ACC112 (cell line): ENCODE measurements around the gene SNX33.
"Not testable (repeated sequence)": the region's sequence is repeated elsewhere in the genome, so short reads cannot be mapped to it uniquely, and the experiment has no call there.

Experiments
- H2AFZ ChIP-seq: fragments of 200-600 bp; sonication (generic); one replicate; pipeline ENCODE4 v1.6.0; 2017; ENCODE audit warnings: antibody characterized with exemption, low read length; ENCODE audit not compliant: unreplicated experiment
- H3K27ac ChIP-seq: fragments of 200-600 bp; sonication (generic); 2 replicates; pipeline ENCODE4 v1.5.1; 2014; ENCODE audit warnings: low read depth, mild to moderate bottlenecking, antibody characterized with exemption, low read length, moderate library complexity
- H3K27me3 ChIP-seq: fragments of 200-600 bp; sonication (generic); 2 replicates; pipeline ENCODE4 v1.6.1; 2014; ENCODE audit warnings: mild to moderate bottlenecking, antibody characterized with exemption, low read length, moderate library complexity, mixed read lengths; ENCODE audit not compliant: insufficient read depth
- H3K36me3 ChIP-seq: fragments of 200-600 bp; sonication (generic); 2 replicates; pipeline ENCODE4 v1.6.1; 2016; ENCODE audit warnings: mild to moderate bottlenecking, antibody characterized with exemption, low read length, moderate library complexity, mixed read lengths; ENCODE audit not compliant: insufficient read depth
- H3K4me1 ChIP-seq: fragments of 200-600 bp; sonication (generic); one replicate; pipeline ENCODE4 v1.6.1; 2016; ENCODE audit warnings: low read length, mixed read lengths; ENCODE audit not compliant: insufficient read depth, unreplicated experiment, control insufficient read depth
- H3K4me3 ChIP-seq: fragments of 200-600 bp; sonication (generic); 2 replicates; pipeline ENCODE4 v1.5.1; 2014; ENCODE audit warnings: mild to moderate bottlenecking, low read depth, low read length
- H3K79me2 ChIP-seq: fragments of 200-600 bp; sonication (generic); one replicate; pipeline ENCODE4 v1.6.0; 2016; ENCODE audit warnings: low read length; ENCODE audit not compliant: control insufficient read depth, unreplicated experiment, insufficient read depth

Gene SNX33

GRCh38 chr15:75704263-75704615, 56.5 kb downstream of the SNX33 start:
- Histone ChIP-seq H3K4me1 (peaks cover 22% of the 10 kb centered on the region), H3K79me2 (no peaks in the 10 kb centered on the region), H2AFZ (no peak overlapping the region), H3K27ac (0 out of 2 replicates have a peak overlapping the region, but pooled peaks have one; percentile 18), H3K27me3 (no peaks in the 10 kb centered on the region), H3K4me3 (no peak overlapping the region), H3K36me3 (no peaks in the 10 kb centered on the region)

DNA sequence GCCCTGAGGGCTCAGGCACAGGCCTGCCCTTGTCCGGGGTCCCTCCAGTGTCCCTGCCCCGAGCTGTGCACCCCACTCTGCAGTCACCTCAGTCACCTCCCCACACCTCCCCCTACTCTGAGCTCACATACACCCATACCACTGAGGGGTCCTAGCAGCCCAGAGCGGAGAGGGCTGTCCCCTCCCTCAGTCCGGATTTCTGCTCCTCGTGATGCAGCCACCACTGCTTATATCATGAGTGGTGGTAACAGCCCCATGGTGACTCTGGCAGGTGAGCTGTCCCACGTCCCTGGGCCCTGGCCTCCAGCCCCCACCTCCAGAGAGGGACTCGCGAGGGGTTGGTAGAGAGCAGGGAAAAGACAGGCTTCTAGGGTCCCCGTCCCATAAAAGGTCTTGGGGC, 56.9 kb downstream of the SNX33 start:
- Histone ChIP-seq H3K27me3 (no peaks in the 10 kb centered on the region), H3K4me1 (peaks cover 19% of the 10 kb centered on the region), H3K4me3 (no peak overlapping the region), H2AFZ (no peak overlapping the region), H3K27ac (no peak overlapping the region), H3K36me3 (no peaks in the 10 kb centered on the region), H3K79me2 (no peaks in the 10 kb centered on the region)

DNA sequence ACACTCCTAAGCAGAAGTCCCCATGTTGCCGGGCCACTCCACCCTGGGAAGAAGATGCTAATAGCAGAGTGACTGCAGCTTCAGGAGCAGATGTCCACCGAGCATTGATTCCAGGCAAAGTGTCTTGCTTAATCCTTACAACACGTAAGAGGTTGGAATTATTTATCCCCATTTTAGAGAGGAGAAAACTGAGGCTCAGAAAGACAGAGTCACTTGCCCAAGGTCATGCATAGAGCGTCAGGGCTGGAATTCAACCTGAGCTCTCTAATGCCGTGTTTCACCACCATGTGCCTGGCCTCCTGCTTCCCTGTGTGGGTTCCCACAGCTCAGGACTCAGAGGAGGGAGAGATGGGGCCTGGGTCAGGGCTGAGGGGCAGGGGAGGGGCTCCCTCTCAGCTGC, 57.7 kb downstream of the SNX33 start:
- not testable (repeated sequence) for H3K27me3 ChIP-seq, H2AFZ ChIP-seq, H3K79me2 ChIP-seq, H3K27ac ChIP-seq, H3K36me3 ChIP-seq, H3K4me3 ChIP-seq
- H3K4me1 ChIP-seq, result peaks cover 16% of the 10 kb centered on the region

- H3K36me3 ChIP-seq, result no peaks in the 10 kb centered on the region
- peaks cover 11% of the 10 kb centered on the region for H3K4me1 ChIP-seq
- H3K27me3 ChIP-seq, result no peaks in the 10 kb centered on the region
- no peaks in the 10 kb centered on the region for H3K79me2 ChIP-seq
- H3K27ac ChIP-seq, result no peak overlapping the region
- H2AFZ ChIP-seq, result no peak overlapping the region
- H3K4me3 ChIP-seq, result no peak overlapping the region
Observed at GRCh38 chr15:75705854-75706681, 58.4 kb downstream of the SNX33 start.

DNA sequence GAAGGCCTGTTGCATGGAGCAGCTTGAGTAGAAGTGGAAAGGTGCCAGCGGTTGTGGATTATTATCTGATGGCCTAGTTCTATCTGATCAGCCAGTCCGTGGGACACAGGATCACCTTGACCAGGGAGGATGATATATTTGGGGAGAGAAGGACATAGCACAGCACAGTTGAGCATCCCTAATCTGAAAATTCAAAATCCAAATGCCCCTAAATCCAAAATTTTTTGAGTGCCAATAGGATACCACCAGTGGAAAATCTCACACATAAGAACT, 58.9 kb downstream of the SNX33 start:
- H3K27ac ChIP-seq, result no peak overlapping the region
- H3K79me2 ChIP-seq, result no peaks in the 10 kb centered on the region
- H3K27me3 ChIP-seq, result no peaks in the 10 kb centered on the region
- no peak overlapping the region for H3K4me3 ChIP-seq
- no peaks in the 10 kb centered on the region for H3K36me3 ChIP-seq
- H2AFZ ChIP-seq, result no peak overlapping the region
- H3K4me1 ChIP-seq, result peaks cover 8% of the 10 kb centered on the region

DNA sequence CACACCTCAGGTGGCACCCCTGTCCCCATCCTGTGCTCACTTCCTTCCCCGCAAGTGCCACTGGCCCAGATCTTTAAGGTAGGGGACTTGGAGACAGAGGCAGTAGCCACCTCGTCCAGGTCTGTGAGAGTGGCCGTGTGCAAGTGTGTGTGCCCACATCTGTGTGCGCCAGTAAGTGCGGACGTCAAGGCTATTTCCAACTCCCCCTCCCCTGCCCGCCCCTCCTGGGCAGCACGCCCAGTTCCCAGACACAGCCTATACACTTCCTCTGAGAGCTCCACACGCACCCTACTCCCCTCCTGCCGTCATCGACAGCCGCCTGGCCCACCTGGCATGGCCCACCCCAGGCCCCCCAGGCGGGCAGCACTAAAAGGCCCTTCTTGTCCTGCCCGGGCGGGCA, 61.7 kb downstream of the SNX33 start:
- not testable (repeated sequence) for H3K79me2 ChIP-seq, H3K4me3 ChIP-seq, H3K36me3 ChIP-seq, H3K27me3 ChIP-seq, H3K27ac ChIP-seq, H2AFZ ChIP-seq
- H3K4me1 ChIP-seq, result peaks cover 11% of the 10 kb centered on the region

DNA sequence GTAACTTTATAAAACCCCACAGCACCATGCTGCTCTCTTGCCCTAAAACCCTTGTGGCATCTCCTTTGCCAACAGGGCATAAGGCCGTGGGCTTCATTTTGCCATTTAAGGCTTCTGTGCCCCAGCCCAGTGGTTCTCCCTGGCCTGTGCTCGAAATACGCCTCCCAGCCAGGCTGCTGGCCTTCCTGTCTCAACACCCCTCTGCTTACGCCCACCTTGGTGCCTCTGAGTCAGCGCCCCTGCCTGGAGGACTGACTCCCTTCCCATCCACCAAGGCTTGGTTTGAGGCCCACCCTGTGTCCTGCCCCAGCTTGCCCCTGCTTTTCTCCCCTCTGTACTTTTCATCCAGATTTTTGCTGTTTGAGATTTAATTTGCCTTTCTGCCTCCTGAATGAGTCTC, 63.2 kb downstream of the SNX33 start:
- H2AFZ ChIP-seq, H3K27me3 ChIP-seq, H3K79me2 ChIP-seq, H3K27ac ChIP-seq, H3K4me1 ChIP-seq, H3K36me3 ChIP-seq, H3K4me3 ChIP-seq: not testable (repeated sequence)

DNA sequence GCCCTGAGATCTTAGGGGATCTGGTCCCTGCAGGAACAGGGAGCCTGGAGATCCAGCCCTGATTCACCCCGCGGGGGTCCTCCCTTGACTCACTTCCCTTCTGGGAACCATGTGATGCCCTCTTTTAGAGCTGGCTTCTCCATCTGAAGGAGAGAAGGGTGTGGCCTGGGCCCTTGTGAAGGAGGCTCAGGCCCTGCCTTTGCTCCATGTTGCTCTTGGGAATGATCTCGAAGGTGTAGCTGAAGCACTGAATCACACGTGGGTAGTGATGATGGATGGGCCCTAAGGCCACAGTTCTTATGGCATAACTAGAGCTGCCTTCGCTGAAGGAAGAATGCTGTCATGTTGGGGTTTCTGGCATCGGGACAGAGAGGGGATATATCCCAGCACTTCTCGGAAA, 63.8 kb downstream of the SNX33 start:
- peak overlapping the region; percentile 89 for H3K4me3 ChIP-seq
- H3K4me1 ChIP-seq, H3K79me2 ChIP-seq, H3K36me3 ChIP-seq, H3K27ac ChIP-seq, H3K27me3 ChIP-seq, H2AFZ ChIP-seq: not testable (repeated sequence)
